BE2C (cell line): Measurements from ENCODE around the gene AQP10.
"Not testable (repeated sequence)": the region's sequence is repeated elsewhere in the genome, so short reads cannot be mapped to it uniquely, and the experiment has no call there.

Source experiments
- DNase-seq: peaks from one replicate; pipeline ENCODE4 v3.0.0-alpha.2; 2020
- H3K27me3 ChIP-seq: fragments of 250-450 bp; sonication (Bioruptor Pico); 2 replicates; pipeline ENCODE4 v1.5.1; 2020; ENCODE audit warnings: mild to moderate bottlenecking
- H3K36me3 ChIP-seq: fragments of 250-450 bp; sonication (Bioruptor Pico); 2 replicates; pipeline ENCODE4 v1.5.1; 2020; ENCODE audit warnings: mild to moderate bottlenecking
- H3K4me1 ChIP-seq: fragments of 250-450 bp; sonication (Bioruptor Pico); 2 replicates; pipeline ENCODE4 v1.5.1; 2020
- H3K4me3 ChIP-seq: 2 replicates; pipeline ENCODE4 v1.5.1; 2011; ENCODE audit warnings: low read depth, low read length
- H3K9me3 ChIP-seq: fragments of 250-450 bp; sonication (Bioruptor Pico); 2 replicates; pipeline ENCODE4 v1.5.1; 2020
- CTCF ChIP-seq: IDR thresholded peaks from 2 replicates; pipeline ENCODE4 v1.5.1; 2012; ENCODE audit warnings: mild to moderate bottlenecking, low read depth, low read length

AQP10 gene

DNA sequence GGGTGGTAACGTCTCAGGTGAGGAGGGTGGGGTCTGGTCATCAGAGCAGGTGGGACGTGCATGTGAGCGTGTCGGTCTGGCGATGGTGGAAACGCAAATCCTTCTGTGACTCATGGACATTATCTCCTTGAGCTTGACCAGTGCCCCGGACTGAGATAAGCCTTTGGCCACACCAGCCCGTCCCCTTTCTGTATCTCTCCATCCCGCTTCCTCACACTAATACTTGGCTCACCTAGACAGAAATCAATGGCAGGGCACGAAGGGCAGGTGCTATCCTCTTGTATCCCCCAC lies 7.9 kb upstream of the AQP10 start:
- no peaks in the 10 kb centered on the region for H3K4me1 ChIP-seq
- H3K36me3 ChIP-seq, result no peaks in the 10 kb centered on the region
- H3K9me3 ChIP-seq, result no peaks in the 10 kb centered on the region; the same call in 1 of the 2 replicates
- H3K4me3 ChIP-seq, result no peak overlapping the region
- H3K27me3 ChIP-seq, result no peaks in the 10 kb centered on the region
- no peak for DNase-seq
- no peak for TF ChIP-seq CTCF

DNA sequence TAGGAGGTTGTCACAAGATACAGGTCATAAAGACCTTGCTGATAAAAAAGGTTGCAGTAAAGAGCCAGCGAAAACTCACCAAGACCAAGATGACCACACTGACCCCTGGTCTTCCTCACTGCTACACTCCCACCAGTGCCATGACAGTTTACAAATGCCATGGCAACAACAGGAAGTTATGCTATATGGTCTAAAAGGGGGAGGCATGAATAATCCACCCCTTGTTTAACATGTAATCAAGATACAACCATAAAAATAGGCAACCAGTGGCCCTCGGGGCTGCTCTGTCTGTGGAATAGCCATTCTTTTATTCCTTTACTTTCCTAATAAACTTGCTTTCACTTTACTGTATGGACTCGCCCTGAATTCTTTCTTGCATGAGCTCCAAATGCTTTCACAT lies 6.7 kb upstream of the AQP10 start:
- H3K27me3 ChIP-seq, H3K9me3 ChIP-seq, DNase-seq, H3K36me3 ChIP-seq, H3K4me1 ChIP-seq, H3K4me3 ChIP-seq: not testable (repeated sequence)

DNA sequence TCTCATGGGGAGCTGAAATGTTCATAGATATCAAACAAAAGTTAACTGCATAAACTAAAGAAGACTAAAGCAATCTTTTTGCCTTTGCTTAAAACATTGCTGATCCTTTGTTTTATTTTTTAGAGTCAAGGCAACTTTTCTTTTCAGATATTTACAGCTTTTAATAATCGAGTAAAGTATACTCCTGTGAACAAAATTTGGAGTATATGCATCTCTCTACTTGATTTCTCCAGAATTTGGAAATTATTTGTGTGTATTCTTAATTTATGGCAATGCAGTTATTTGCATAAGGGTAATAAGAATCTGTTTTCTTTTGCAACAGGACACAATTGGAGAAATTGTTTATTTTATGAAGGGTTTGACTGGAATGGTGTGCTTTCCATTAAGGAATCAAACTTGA lies 4.2 kb upstream of the AQP10 start:
- no peaks in the 10 kb centered on the region; the same call in 1 of the 2 replicates for H3K9me3 ChIP-seq
- no peaks in the 10 kb centered on the region for H3K36me3 ChIP-seq
- no peak for DNase-seq
- H3K27me3 ChIP-seq, result no peaks in the 10 kb centered on the region
- peaks cover 6% of the 10 kb centered on the region for H3K4me1 ChIP-seq
- H3K4me3 ChIP-seq, result no peak overlapping the region
- TF ChIP-seq CTCF, result no peak

- H3K9me3 ChIP-seq, result no peaks in the 10 kb centered on the region; the same call in 1 of the 2 replicates
- peaks cover 6% of the 10 kb centered on the region for H3K4me1 ChIP-seq
- no peak overlapping the region for H3K4me3 ChIP-seq
- no peak for DNase-seq
- no peaks in the 10 kb centered on the region for H3K36me3 ChIP-seq
- no peaks in the 10 kb centered on the region for H3K27me3 ChIP-seq
- no peak for TF ChIP-seq CTCF
Observed at GRCh38 chr1:154318386-154318785, 2.5 kb upstream of the AQP10 start.

- H3K27me3 ChIP-seq, result not testable (repeated sequence)
- peaks cover 10% of the 10 kb centered on the region for H3K4me1 ChIP-seq
Observed at GRCh38 chr1:154321609-154321934, 679 bp downstream of the AQP10 start.

DNA sequence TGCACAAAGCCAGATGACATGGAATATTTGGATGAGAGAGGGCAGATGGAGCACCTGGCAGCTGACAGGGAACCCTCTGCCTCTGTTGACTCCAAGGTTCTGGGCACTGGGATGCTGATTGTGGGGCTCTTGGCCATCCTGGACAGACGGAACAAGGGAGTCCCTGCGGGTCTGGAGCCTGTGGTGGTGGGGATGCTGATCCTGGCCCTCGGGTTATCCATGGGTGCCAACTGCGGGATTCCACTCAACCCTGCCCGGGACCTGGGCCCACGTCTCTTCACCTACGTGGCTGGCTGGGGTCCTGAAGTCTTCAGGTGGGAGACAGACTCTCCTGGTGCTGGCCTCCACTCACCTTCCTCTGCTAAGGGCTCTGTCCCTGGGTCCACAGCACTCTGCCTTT lies 2.6 kb downstream of the AQP10 start:
- H3K4me3 ChIP-seq, result no peak overlapping the region
- DNase-seq, result no peak
- no peaks in the 10 kb centered on the region for H3K9me3 ChIP-seq
- H3K27me3 ChIP-seq, result no peaks in the 10 kb centered on the region
- H3K36me3 ChIP-seq, result no peaks in the 10 kb centered on the region
- peaks cover 22% of the 10 kb centered on the region for H3K4me1 ChIP-seq
- TF ChIP-seq CTCF, result no peak

More at GRCh38 chr1:154321609-154321934, 679 bp downstream of the AQP10 start:
- not testable (repeated sequence) for H3K36me3 ChIP-seq, H3K9me3 ChIP-seq, DNase-seq
- H3K4me3 ChIP-seq, result peak overlapping the region; percentile 41; the same call in 1 of the 2 replicates

- TF ChIP-seq CTCF, result no peak
- H3K4me1 ChIP-seq, result peaks cover 26% of the 10 kb centered on the region
- H3K36me3 ChIP-seq, result no peaks in the 10 kb centered on the region; the same call in 1 of the 2 replicates
- DNase-seq, result no peak
- H3K4me3 ChIP-seq, result peak overlapping the region; percentile 95
- no peaks in the 10 kb centered on the region for H3K9me3 ChIP-seq
- H3K27me3 ChIP-seq, result no peaks in the 10 kb centered on the region
Observed at GRCh38 chr1:154324241-154324640, 3.3 kb downstream of the AQP10 start.
